Stimulated activated CD4-positive, alpha-beta T cell treated with anti-CD3 and anti-CD28 coated beads, Interleukin-1b, Interleukin-23, amount 100 ng/mL, for 1 hour (primary cell): ENCODE measurements around the gene FABP1.

Source experiments
- DNase-seq, 2 donors: peaks; one replicate each; pipeline ENCODE4 v3.0.0-alpha.2; 2020; ENCODE audit warnings: low read depth in 2 of 2

Gene FABP1

DNA sequence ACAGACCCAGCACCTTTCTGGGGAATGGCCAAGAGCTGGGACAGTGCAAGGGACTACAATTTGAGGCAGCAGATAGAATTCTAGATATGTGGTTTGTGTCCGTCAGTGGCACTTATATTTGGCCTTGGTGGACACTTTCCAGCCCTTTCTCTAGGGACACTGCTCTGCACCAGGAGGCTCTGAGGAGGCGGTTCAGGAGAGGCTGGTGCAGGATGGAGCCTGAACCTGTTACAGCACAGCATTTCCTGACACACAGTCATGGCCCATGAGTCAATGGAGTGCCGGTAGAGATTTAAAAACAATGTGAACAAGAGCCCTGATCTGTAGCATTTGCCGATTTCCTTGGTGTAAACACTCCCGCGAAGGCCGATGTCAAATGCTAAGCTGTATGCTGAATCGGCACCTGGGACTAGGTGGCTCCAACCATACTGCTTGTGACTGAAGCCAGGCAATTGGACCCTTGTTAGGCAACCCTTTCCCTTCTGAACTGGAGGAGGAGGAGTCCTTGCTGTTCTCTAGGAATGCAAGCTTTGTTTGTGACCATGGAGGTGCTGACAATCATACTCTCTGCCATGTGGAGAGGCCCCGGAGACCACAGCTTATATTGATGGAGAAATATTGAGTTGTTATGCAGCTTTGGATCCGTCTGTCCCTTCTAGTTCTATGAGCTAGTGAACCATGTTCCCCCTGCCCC is 11.9 kb downstream of the FABP1 start:
- no peak for DNase-seq

DNA sequence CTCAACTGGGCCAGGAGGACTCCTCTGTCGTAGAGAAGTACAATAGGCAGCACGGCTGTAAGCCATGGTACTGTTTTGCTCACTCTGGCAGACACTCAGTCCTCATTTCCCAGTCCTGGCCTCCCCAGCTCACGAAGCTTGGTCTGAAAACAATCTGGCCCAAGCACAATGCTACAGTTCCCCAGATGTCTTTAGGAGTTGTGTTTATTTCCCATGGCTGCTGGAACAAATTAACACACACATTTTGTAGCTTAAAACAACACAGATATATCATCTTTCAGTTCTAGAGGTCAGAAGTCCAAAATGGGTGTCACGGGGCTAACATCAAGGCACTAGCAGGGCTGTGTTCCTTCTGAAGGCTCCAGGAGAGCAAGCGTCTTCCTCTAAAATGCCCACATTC is 13.0 kb downstream of the FABP1 start:
- DNase-seq: no peak

DNA sequence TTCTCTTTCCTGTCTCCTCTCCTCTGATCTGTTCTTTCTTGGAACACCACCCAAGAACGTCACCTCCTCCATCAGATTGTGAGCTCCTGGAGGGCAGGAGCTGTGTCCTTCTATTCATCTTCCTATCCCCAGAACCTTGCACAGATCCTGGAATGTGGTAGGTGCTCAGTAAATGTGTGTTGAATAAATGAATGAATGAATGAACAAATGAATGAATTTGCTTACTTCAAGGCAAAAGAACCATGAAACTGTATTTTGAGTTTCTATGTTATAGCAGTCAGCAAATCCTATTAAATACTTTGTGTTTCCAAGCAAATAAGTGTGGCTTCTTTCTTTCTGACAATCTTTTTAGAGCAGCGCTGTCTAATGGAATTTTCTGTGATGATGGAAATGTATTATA is 14.8 kb downstream of the FABP1 start:
- no peak for DNase-seq

DNA sequence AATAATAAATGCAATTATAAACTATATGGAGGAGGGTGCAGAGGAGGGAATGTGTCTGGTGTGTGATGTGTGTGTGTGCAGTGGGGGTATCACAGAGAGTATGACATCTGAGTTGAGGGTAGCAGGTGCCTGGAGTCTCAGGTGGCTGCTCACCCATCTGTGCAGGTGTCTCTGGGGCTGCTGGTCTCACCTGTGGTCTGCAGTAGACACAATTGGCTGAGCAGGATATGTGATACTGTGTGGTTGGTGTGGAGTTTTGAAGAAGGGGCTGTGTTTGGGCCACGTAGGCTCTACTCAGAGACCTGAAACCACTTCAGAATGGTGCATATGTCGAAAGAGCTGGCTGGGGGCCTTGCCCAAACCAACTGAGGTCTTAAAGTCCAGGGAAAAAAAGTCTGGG is 17.0 kb downstream of the FABP1 start:
- DNase-seq: no peak

DNA sequence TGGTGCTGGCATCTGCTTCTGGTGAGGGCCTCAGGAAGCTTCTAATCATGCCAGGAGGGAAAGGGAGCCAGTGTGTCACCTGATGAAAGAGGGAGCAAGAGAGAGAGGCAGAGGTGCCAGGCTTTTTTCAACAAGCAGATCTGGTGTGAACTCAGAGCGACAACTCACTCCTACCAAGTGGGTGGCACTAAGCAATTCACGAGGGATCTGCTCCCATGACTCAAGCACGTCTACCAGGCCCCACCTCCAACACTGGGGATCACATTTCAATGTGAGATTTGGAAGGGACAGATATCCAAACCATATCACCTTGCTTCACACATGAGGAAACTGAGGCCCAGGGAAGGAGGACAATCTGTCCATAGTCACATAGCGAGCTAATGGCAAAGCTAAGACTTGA is 19.1 kb downstream of the FABP1 start:
- no peak for DNase-seq

DNA sequence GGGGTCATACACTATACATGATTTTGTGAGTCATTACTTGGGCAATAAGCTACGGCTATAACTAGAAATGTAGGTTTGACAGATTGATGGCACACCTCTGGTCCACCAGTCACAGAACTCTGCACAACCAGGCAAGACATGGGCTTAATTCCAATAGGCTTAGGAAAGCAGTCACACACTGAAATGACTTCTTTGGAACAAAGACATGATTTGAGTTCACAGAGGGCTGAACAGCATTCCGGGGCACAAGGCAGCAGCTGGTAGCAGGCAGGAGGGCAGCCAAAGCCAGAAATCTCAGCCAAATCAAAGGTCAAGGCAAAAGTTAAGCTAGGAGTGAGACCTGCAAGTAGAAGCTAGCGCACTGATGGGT is 27.4 kb downstream of the FABP1 start:
- no peak for DNase-seq

DNA sequence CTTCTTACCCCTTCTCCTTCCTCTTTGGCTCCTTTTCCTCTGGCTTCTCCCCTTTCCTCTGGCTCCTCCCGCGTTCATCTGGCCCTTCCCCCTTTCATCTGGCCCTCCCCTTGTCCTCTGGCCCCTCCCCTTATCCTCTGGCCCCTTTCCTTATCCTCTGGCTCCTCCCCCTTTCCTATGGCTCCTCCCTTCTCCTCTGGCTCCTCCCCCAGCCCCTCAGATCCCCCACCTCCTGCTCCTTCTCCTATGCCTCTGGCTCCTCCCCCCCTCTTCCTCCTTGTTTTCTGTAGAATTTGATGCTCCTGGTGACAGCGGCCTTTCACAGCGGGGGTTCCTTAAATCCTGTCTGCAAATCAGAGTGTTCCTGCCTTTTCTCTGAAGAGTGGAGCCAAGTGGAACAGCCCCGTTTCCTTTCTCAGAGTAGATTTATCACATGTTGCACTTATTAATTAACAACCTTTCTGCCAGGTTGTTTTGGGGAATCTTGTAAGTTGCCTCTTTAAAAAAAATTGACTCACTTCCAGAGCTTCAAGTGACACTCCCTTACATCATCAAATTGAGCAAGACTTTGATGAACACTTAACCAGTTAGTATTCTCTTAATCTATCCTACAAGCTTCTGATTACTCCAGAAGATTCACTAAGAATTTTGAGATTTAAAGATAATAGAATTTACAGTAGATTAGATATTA is 27.9 kb downstream of the FABP1 start:
- no peak for DNase-seq

DNA sequence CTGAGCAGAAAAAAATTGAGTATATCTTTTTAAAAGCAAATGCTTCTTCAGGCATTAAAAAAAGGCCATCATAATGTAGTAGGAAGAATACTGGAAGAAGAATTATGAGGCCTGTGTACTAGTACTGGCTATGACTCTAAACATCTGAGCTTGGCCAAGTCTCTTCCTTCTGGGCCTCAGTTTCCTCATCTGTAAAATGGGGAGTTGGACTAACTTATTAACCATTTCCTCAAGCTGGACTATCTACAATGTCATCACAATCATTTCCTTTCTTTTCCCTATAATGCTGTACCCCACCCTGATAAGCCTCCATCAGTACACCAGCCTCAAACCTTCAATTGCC is 29.3 kb downstream of the FABP1 start:
- DNase-seq: no peak

DNA sequence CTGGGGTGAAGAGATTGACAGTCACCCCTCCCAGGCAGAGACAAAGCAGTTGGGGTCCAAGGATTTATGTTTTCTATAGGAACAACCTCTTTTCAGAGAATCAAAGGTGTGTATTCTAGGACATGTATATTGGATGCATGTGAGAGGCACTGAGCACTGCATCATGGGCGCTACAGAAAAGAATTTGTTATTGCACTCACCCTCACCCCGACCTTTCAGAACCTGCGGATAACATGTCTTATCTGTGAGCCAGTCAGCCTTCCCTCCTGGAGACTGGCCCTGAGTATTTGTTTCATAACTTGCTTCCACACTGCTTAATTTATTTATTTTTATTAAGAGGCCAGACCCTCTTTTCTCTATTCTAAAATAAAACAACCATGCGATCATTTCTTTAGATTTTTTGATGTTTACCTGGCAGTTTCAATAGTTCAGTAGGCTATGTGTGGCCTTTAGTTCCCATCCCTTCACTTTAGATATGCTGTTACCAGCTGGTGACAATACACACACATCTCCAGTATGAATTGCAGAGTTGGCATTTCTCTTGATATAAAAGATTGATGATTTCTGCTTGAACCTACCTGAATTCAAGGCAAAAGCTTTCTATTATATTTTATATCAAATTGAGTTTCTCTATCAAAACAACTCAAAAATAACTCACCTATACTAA is 29.8 kb downstream of the FABP1 start:
- no peak for DNase-seq

DNA sequence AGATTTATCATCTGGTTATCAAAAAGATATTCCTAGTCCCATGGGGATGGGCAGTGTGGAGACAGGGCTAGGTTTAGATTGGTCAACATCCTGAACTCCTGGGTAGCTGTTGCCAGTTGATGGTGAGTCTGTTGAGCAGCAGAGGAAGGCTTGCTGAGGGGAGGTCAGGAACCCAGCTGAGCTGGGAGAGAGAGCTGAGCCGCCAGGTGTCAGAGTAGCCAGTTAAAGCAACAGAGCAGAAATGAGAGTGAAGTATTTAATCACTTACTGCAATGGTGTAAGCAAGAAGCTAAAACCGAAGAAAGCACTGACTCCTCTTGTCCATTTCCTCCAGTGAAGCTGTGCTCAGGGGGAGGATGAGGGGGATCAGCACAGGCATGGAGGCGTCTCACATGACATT is 30.7 kb downstream of the FABP1 start:
- no peak for DNase-seq

DNA sequence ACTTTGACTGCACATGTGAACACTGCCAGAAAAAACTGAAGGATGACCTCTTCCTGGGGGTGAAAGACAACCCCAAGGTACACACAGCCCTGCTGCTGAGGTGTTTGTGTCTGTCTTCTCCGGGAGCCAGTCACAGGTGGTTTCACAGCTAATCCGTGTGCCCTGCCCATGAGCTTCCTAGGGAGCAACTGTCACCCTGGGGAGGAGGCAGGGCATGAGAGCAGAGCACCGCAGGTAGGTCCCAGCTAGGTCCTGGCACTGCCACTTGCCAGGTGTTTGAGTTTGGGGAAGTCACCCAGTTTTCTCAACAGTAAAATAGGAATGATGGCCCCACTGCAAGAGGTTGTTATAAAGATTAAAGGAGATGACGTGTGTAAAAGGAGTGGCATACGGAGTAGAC is 31.2 kb downstream of the FABP1 start:
- DNase-seq: no peak

DNA sequence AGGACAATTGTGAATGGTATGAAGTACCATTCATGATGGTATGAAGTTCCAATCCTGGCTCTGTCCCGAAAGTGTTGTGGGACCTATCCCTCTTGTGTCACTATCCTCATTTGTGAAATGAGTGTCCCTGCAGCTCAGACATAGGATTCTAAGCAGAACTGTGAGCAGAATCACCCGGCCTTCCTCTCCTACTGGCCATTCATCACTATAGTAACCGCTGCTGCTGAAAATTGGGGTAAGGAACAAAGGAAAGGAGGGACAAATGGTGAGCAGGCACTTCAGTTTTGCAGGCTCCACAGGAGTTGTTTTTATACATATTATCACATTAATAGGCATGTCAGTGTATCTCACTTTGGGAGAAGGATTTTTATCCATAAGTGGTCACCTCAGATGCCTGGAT is 32.8 kb downstream of the FABP1 start:
- DNase-seq: no peak

DNA sequence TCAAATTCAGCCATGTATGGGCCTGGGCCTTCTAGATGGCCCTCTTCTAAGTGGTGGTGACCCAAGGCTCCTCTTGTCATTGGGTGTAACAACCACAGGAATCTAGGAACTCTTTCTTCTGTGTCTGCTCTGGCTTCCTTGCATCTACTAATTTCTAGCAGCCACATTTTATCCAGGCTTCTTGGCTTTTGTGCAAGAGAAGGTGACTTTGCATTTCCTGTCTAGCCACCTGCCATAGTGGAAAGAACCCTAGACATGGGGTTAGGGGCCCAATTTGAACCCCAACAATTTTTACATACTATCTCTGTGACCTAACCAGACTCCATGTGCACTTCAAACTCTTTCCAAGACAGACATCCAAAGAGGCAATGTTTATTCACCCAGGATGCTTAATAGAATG is 35.1 kb downstream of the FABP1 start:
- DNase-seq: no peak

DNA sequence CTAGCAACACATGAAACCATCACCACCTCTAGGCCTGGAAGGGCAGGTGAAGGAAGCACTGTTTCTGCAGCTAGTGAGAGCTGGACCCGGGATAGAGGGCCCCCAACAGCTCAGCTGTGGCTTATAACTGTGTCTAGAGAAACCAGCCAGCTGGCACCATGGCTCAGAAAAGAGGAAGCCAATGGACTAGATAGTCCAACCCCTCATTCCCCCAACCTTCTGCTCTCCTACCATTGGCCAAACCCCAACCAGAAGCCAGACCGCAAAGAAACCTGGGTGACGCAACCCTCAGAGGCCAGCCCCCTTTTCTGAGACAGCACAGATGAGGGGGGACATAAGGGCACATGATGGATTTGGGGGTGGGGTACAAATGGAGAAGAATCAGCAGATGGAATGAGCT is 35.9 kb downstream of the FABP1 start:
- DNase-seq: no peak

DNA sequence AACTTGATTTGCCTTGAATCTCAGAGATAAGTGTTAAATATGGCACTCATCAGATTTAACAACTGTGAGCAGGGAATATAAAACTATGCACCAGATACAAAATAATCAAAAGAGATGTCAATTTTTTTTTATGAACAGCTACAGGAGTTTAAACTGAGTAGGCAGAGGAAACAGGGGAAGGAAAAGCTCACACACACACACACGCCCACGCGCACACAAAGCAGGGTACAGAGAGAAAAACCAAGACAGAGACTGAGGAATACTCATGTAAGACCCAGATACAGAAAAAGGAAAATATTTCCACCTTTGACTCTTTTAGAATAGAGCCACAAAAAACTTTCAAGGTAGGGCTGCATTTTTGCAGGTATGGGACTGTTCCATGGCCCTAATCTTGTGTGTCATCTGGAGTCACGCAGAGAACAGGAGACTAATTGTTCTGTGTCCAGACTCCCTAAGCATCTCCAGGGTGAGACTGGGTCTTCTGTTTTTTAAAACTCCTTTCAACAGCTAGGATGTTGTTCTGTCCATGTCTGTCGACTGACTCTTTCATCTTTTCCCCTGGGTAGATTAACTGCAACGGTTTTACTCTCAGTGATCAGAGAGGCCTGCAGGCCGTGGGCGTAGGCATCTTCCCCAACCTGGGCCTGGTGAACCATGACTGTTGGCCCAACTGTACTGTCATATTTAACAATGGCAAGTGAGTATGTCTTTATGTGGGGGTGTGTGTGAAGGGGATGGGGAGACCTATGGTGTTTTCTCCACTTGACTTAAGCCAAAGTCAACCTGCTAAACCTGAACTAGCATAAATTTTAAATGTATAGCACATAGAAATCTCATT is 37.2 kb downstream of the FABP1 start:
- DNase-seq: peak in 1 of 2 donors; percentile 18

DNA sequence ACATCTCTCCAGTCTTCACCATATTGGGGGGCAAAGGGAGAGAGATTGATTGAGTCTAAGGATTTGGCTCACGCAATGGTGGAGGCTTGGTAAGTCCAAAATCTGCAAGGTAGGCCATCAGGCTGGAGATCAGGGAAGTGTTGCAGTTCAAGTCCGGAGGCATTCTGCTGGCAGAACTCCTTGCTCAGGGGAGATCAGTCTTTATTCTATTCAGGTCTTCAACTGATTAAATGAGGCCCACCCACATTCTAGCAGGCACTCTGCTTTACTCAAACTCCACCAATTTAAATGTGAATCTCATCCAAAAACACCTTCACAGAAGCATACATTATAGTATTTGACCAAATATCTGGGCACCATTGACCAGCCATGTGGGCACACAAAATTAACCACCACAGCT is 38.9 kb downstream of the FABP1 start:
- no peak for DNase-seq

DNA sequence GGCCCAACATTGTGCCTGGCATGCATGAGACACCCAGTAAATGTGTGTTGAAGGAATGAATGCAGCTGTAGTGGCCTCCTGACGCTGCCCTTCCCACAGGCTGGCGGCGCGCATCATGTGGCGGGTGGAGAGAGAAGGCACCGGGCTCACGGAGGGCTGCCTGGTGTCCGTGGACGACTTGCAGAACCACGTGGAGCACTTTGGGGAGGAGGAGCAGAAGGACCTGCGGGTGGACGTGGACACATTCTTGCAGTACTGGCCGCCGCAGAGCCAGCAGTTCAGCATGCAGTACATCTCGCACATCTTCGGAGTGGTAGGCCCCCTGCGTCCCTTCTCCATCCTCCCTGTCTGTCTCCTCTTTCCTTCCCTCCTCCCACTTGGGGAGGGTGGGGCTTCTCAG is 40.1 kb downstream of the FABP1 start:
- no peak for DNase-seq

DNA sequence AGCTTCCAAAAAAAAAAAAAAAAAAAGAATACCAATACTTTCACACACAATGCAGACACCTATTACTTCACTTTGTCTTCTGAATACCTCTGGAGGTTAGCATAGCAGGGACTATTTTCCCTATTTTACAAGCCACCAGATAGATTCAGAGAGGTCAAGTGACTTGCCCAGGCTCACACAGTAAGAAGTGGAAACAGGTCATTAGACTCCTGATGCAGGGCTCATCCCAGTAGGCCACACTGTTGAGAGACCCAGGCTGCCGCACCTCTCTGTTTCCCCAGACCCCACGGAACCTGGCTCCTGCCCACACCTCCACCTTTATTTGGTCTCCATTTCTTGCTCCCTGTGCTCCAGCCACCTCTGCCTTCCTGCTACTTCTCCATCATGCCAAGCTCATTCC is 40.8 kb downstream of the FABP1 start:
- no peak for DNase-seq

DNA sequence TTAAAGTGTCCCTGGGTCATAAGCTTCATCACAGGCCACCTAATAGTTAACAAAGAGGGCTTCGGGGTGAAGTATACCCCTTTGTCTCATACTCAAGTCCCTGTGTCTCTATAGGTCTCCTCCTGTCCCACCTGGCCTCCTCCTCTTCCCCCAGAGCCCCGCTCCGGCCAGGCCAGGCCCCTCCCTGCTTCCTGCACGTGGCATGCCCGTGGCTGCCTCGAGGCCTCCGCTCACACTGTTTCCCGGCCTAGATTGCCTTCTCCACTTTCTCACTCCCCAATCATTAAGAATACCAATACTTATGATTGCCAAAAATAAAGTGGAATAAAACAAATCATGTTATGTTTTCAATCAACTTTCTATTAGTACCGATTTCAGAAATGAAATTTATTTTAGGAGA is 41.5 kb downstream of the FABP1 start:
- no peak for DNase-seq

DNA sequence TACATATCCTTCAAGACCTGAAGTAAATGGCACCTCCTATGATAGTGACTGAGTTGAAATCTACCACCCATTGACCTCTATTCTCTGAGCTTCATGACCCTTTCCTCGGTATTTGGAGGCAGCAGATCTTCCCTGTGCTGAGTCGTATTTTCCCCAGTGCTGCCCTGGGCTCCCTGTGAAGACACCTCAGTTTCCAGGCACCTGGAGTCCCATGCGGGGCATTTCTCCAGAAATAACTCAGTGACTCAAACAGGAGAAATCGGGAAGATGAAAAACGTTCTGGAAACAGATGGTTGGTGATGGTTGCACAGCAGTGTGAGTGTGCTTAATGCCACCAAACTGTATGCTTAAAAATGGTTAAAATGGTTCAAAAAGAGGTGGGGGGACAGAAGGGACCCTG is 42.3 kb downstream of the FABP1 start:
- no peak for DNase-seq

DNA sequence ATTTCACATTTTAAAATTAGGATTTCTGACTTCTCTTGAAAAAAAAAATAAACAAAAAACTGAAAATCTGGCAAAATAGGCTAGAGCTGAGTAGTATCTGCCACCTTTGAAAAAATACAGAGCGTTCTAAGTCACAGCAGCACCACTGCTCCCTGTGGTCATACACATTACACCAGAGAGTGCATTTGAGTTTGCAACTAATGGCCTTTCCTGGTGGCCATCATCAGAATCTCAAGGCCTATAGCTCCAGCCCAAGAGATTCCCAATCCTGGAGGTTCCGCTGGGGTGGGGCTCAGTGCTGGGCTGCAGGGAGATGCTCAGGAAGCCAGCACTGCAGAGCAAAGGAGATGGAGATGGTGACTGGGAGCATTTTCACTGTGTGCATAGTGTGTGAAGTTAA is 42.8 kb downstream of the FABP1 start:
- DNase-seq: no peak

DNA sequence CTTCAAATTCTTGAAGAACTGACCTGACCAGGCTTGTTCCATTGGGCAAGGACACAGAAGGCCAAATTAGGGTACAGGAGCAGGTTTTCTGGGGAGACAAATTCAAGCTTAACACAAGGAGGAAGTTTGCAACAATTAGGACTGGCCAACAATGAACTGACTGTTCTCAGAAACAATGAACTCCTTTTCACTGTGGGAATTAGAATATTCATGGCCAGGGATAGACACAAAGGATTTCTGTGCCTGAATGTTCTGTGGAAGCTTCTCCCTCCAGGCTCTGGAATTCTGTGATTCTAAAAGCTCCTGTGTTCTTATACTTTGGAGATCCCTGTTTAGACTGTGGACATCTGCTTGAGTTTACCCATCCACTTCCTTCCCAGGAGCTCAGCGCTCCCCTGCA is 45.1 kb downstream of the FABP1 start:
- no peak for DNase-seq
